ENCODE data around the gene IRF4.

- TF ChIP-seq CTCF (IDR thresholded peaks at IDR 0.05 in 8 of 11, conservative IDR thresholded peaks at IDR 0.05 in 3 of 11) (no peak), POLR2A (IDR thresholded peaks at IDR 0.05) (no peak), POLR2AphosphoS5 (IDR thresholded peaks at IDR 0.05) (no peak)
Observed at GRCh38 chr6:345747-346385, 45.7 kb upstream of the IRF4 start.
